ENCODE data around the gene PHACTR1.

DNA sequence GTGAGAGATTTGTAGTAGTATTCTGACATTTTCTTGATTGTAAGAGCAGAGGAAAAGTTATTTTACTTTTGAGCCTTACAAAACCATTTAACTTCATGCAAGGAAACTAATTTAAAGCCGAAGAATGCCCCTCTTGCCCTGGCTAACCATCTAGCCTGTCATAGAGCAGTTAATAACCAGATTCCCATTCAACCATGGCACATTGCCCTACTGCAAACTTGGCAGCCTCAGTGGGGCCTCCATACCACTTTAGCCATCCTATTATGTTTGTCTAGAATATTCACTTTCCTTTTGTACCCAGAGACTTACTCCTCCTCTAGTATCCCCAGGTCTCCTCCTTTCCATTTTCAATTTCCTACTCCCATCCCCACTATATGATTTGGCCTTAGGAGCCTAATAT lies 380.9 kb downstream of the PHACTR1 start:
- TF ChIP-seq, protein P1, sequence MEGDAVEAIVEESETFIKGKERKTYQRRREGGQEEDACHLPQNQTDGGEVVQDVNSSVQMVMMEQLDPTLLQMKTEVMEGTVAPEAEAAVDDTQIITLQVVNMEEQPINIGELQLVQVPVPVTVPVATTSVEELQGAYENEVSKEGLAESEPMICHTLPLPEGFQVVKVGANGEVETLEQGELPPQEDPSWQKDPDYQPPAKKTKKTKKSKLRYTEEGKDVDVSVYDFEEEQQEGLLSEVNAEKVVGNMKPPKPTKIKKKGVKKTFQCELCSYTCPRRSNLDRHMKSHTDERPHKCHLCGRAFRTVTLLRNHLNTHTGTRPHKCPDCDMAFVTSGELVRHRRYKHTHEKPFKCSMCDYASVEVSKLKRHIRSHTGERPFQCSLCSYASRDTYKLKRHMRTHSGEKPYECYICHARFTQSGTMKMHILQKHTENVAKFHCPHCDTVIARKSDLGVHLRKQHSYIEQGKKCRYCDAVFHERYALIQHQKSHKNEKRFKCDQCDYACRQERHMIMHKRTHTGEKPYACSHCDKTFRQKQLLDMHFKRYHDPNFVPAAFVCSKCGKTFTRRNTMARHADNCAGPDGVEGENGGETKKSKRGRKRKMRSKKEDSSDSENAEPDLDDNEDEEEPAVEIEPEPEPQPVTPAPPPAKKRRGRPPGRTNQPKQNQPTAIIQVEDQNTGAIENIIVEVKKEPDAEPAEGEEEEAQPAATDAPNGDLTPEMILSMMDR (IDR thresholded peaks at IDR 0.05): no peak
- TF ChIP-seq POLR2AphosphoS5 (IDR thresholded peaks at IDR 0.05): no peak

All from prostate gland (tissue), 2 donors.